ENCODE results near the gene CLRN2.
A peak's percentile ranks its signal among the peaks of the same experiment; 100 is the strongest.
"Not testable (repeated sequence)": the region's sequence is repeated elsewhere in the genome, so short reads cannot be mapped to it uniquely, and the experiment has no call there.

The CLRN2 gene

DNA sequence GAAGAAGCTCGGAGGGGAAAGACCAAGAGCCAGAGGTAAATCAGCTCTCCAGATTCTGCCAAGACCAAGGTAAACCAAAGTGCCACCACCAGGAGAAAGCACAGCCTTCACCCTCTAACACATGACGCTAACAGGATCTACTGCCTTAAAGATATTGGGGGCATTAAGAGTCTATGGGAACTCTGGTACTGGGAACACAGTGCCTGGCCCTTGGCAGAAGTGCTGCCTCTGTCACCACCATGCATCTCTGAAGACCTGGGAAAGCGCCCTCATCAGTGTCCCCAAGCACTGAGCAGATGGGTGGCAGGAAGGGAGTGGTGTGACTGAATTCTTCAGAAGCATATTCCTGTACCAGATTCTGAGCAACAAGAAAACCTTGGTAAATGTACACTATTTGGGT lies 4.4 kb upstream of the CLRN2 start:
- no peak for DNase-seq

DNA sequence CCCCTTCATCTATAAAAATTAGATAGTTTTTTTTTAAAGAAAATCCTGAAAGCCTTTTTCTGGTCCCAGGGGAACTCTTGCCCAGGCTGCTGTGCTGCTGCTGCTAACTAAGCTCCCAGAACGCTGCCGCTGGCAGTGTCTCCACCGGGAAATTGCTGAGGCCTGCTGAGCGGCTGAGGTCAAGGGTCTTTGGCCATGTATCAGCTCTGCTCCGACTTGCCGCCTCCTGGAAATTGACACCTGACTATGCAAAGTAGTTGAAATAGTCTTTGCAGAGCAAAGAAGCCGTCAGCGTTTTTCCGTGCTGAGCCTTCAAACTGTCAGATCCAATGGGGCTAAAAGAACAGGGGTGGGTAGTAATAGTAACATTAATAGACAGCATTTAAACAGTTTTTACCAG lies 3.9 kb upstream of the CLRN2 start:
- no peak for DNase-seq

DNA sequence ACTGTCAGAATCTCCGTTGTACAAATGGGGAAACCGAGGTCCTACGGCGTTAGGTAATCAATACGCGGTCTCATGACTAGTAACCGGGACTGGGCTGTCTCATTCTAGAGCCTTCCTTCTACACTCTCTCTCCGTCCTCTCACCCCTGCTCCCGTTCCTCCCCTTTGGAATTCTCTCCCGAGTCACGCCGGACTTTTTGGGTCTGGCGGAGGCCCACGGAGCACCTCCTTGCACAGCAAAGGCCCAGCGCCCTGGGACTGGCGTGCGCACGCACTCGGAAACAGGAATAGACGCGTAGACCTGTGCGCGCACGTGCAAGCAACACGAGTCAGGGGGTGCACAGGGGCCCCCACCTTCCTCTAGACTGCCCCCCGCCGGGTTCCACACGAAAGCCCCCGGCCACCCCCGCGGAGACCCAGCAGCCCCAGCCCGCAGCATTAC lies 3.4 kb upstream of the CLRN2 start:
- DNase-seq = peak; percentile 20

DNA sequence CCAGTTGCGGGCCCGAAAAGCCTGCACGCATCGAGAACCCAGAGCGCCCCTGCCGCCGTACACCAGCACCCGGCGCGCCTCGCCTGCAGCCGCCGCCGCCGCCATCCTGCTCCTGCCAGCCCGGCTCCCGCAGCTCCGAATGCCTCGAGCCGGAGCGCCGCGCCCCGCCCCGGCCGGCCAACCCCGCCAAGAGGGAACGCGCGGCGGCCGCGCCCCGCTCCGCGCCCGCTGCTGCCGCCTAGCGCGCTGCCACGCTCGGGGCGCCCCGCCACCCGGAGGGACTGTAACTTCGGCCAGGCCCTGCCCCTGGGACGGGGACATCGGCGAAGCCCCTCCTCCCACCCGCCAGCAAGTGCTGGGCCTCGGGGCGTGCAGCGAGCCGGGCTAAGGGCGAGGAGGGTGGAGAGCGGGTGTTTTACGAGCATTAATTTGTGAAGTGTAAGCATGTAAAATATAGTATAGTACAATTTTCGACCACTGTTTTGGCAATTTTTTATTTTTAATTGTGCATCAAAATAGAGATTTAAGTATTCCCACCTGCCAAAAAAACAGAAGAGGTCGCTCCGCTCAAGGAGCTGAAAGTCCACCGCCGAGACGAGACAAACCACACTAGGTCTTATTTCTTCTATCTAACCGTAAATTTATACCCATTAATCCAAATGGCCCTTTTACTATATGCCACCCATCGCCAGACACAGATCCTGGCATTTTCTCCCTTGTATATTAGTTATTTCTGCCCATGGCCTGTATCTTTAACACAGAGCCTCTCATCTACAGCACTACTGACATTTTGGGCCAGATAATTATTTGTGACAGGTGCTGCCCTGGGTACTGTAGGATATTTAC lies 2.8 kb upstream of the CLRN2 start, which contains the start of gene QDPR:
Gene QDPR (minus strand): TSS at position 141 of the 846 bp plus-strand sequence. CDS start 36 bp downstream, at position 105.
- peak; percentile 80 for DNase-seq

DNA sequence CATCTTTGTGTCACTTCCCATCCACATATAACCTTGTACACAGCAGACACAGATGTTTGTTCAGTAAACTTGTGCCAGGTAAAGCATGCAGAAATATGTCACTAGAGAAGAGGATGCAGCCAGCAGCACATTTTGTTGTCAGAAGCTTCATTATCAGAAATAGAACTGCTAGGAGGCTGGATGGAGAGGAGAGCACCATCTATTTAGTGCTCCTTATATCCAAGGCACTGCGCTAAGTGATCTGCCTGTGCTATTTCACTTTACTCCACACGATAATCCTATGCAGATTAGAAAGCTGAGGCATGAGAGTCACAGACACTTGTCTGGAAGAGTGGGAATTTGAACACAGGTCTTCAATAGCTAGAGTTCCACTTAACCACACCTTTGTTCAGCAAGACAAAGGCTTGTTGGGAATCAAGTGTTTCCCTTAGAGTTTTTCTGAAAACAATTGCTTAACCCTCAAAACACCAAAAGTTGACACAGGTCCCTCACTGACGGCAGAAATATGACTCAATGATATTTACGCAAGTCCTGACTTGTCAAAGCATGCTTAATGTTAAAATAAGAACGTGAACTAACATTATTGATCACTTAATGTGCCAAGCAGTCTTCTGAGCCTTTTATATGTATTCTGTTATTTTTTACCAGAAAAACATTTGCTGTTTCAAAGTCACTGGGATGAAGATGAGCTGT lies 1.8 kb upstream of the CLRN2 start:
- DNase-seq = peak; percentile 37

DNA sequence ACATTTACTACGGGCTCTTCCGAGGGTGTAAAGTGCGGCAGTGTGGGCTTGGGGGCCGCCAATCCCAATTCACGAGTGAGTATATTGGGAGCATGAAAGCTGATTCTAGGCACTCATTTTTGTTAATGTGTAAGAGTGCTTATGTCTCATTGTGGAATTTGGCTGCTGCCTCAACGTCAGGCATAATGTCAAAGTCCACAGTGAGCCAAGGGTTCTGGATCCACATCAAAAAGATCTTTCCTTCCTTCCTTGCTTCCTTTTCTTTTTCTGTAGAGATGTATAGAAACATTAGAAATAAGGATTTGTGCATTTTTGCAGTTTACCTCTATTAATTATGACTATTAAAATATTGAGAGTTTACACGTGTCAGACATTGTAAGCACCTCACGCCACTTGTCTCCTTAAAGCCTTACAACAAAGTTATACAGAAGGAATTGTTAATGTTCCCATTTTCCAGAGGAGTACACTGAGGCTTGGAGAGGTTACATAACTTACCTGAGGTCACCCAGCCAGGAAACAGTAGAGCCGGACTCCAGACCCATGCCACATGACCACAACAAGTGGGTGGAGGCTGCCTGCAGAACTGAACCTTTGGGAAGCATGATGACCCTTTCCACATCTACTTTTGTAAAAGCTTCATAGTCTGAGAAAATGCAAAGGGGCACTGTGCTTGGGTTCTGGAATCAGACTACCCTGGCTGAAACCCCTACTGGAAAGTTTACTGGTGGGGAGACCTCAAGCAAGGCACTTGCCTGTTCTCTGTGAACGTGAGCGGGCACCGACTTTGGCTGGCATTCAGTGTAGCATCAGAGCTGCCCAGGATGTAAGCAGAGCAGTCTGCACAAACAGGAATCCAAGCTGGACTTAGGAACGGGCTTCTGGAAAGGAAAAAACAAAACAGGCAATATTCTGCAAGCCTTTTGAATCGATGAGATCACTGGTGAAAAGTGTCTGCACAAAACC lies 761 bp downstream of the CLRN2 start:
- DNase-seq = no peak

DNA sequence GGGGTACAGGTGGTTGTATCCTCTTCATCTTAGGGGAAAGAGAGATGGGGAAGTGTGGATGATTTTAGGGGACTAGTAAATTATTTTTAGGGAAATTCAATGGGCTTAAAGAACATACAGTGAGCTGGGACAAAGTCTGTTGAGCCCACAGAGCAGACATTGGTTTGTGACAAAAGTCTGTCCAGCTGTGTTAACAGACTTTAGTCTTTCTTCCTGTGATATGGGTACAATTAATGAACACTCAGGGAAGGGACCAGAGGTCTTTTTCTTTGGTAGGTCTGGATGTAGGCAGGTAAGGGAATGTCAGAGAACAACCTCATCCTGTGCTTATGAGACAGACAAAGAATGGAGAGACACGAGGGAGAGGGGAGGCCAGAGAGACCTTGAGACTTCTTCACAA lies 2.0 kb downstream of the CLRN2 start:
- DNase-seq = no peak

DNA sequence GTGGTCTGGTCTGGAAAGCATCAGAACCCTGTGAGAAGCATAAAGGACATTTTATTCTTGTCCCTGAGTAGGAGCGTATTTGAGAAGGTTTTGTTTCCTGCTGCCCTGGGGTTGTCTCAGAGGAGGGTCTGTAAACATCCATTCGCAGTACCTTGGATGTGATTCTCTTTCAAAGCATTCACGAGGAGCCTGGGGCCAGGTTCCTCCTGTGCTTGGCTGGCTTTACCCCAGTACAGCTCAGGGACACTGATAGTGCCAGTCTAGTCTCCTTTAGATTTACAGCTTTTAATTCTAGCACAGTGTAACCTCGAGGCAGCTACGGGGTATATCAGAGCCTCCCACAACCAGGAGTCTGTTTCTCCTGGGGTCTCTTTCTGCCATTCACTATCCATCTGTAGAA lies 2.7 kb downstream of the CLRN2 start:
- DNase-seq = no peak

DNA sequence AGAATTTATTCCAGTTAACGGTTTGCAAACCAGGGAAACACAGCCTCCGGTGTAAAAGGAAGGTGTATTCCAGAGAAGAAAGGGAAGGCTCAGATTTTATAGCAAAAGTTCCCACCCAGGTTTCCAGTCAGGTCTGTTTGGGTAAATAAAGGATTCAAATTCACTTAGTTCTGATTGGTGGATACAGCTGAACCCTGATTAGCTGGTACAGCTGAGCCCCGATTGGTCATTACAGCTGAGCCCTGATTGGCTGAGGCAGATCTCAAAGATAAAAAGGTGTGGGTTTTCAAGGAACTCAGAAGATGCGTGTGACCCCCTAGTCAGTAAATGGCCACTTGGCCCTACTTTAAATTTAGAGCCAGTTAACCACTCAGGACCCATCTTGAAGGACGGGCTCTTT lies 6.6 kb downstream of the CLRN2 start:
- no peak for DNase-seq

DNA sequence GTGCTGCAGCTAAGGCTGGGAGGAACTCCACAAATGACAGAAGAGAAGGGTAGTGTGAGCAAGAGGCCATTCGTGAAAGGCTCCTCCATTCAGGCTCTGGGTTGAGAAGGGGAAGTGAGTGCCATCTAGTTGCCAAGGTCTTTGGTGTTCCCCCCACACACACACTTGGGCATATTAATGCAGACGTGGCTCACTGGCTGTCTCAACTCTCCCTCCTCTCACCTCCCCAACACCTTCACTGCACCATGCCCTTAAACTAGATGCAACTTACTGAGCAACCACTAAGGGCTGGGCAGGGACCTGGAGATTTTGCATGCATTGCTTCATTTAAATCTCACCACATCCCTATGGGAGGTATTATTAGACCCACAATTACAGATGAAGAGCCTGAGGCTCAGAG lies 8.7 kb downstream of the CLRN2 start:
- DNase-seq = no peak

DNA sequence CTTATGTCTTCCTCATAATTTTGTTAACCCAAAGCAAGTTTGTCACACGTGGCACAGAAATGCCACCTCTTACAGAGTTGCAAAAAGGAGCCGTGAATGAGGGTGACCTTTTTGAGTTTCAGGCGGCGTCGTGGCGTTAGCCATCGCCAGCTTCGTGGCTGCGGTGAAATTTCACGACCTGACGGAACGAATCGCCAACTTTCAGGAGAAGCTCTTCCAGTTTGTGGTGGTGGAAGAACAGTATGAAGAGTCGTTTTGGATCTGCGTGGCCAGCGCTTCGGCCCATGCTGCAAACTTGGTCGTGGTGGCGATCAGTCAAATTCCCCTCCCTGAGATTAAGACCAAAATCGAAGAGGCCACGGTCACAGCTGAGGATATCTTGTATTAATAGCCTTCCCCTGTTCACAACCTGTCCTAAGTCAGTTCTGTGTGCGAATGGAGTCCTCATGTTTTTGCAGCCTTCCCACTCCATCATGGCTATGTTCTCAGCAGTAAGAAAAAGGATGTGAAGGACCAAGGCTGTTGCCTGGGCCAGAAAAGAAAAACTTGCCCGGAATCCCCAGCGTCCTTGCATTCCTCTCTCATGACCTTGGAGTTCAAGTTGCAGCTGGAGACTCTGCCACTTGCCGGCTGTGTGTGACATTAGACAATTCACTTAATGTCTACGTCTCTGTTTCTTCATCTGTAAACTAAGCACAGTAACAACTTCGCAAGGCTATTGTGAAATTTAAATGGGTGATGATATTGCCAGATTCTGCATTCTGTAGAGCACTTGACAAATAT lies 11.9 kb downstream of the CLRN2 start:
- DNase-seq = no peak

DNA sequence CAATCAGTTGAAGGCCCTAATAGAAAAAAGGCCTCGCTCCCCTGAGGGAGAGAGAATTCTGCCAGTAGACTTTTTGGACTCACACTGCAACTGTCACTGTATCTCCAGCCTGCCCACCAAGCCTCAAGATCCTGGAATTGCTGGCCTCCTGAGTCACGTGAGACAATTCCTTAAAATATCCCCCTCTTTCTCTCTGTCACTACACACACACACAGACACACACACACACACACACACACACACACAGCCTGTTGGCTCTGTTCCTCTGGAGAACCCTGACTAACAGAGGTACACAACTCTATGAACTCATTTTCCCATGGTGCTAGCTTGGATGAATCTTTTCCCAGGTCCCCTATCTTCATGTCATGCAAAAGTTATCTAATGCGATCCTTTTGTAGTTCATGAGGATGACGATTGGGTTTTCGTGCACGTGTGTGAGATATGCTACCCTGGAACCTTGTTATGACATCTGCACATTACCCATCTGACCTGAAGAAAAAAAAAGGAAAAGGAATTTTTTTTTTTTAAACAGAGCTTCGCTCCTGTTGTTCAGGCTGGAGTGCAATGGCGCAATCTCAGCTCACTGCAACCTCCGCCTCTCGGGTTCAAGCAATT lies 13.7 kb downstream of the CLRN2 start:
- DNase-seq = no peak

DNA sequence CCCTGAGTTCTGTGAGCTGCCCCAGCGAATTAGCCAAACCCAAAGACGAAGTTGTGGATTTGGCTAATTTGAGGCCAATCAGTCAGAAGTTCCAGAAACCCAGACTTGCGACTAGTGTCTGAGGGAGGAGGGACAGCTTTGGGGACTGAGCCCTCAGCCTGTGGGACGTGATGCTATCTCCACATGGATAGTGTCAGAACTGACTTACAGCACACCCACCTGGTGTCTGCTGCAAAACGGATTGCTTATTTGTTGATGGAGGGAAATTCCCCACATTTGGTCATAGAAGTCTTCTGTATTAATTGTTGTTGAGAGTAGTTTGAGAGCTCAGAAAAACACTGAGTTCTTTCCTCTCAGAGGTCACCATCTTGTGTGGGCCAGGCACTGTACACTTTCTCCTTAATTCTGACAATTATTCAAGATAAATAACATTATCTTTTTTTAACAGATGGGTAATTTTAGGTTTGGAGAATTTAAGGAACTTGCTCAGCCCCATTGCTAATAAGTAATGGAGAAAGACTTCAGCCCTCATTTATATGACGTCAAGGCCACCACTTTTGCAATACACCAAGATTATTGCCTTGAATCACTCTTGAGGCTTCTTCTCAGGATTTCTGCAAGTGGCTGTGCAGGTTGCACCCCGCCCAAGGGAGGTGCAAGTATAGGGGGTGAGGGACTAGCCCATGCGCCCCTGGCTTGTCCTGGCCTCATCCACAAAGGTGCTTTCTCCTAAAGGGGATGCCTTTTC lies 16.7 kb downstream of the CLRN2 start:
- peak; percentile 84 for DNase-seq

DNA sequence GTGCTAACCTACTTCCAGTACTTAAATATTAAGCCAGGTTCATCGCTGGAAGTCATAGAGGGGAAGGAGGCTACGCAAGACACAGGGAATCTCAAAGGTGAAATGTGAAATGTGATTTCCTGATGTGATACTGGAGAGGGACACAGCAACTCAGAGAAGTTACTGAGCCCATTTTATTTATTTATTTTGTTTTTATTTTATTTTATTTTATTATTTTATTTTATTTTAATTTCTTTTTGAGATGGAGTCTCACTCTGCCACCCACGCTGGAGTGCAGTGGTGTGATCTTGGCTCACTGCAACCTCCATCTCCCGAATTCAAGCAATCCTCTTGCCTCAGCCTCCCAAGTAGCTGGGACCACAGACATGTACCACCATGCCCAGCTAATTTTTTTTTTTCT lies 19.7 kb downstream of the CLRN2 start:
- DNase-seq = no peak

DNA sequence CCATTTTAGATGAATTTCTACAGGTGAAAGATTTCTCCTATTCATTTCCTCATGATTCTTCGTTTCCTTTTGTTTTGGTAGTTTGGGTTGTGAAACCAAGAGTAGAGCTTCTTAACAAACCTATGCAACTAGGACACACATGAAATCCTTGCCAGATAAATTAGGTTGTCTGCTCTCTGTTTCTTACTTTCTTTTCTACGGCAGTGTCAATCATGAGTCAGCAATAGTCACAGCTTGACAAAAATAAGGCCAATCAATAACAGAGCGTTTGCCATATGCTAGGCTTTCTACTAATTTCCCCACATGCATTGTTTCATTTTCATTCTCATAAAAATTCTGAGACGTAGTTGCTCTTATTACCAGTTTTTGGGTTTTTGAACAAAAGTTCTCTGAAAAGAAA lies 20.3 kb downstream of the CLRN2 start:
- no peak for DNase-seq

DNA sequence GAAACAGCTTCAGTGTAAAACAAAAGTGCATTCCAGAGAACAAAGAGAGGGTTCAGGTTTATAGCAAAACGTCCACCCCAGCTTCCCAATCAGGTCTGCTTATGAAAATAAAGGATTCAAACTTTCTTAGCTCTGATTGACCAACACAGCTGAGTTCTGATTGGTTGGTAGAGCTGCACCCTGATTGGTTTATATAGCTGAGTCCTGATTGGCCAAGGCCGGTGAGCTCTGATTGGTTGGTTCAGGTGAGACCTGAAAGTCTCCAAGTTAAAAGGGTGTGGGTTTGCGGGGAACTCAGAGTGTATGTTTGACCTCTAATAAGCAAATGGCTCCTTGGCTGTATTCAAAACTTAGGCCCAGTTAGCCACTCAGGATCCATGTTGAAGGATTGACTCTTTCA lies 20.9 kb downstream of the CLRN2 start:
- no peak for DNase-seq

DNA sequence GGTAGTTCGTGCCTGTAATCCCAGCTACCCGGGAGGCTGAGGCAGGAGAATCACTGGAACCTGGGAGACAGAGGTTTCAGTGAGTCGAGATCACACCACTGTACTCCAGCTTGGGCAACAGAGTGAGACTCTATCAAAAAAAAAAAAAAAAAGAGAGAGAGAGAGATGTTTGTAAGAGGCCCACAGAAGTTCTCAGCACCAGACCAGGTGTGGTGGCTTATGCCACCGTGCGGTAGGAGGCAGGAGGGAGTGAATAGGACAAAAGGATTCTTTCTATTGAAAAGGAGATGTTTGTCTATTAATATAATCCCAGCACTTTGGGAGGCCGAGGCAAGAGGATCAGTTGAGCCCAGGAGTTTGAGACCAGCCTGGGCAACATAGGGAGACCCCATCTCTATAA lies 22.1 kb downstream of the CLRN2 start:
- not testable (repeated sequence) for DNase-seq

DNA sequence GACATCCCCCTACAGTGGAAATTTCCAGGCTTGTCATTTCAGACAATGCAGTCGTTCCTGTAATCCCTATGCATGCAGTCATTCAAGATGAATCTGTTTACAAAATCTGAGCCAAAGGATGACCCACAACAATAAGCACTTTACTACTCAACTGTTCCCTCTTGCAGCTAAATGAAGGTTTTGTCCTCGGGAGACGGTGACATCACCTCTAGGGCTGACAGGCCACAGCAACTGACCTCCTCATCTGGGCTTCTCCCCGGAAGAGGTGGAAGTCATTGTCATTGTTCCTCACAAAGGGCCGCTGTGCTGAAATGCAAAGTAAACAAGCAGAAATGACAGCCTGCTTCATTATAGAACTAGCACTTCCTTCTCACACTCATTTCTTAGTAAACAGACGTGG lies 29.2 kb downstream of the CLRN2 start:
- DNase-seq = peak; percentile 88

DNA sequence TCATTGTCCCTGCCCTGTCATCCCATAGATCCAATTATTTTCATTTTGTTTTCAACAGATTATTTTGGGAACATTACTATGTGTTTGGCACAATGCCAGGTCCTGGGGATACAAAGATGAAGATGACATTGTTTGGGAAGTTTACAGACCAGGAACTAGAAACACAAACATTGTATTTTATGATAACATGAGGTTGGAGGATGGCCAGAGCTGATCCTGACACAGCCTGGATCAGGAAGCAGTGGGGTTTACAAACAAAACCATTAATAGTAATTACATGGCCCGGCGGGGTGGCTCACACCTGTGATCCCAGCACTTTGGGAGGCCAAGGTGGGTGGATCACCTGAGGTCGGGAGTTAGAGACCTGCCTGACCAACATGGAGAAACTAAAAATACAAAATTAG lies 29.9 kb downstream of the CLRN2 start:
- no peak for DNase-seq

DNA sequence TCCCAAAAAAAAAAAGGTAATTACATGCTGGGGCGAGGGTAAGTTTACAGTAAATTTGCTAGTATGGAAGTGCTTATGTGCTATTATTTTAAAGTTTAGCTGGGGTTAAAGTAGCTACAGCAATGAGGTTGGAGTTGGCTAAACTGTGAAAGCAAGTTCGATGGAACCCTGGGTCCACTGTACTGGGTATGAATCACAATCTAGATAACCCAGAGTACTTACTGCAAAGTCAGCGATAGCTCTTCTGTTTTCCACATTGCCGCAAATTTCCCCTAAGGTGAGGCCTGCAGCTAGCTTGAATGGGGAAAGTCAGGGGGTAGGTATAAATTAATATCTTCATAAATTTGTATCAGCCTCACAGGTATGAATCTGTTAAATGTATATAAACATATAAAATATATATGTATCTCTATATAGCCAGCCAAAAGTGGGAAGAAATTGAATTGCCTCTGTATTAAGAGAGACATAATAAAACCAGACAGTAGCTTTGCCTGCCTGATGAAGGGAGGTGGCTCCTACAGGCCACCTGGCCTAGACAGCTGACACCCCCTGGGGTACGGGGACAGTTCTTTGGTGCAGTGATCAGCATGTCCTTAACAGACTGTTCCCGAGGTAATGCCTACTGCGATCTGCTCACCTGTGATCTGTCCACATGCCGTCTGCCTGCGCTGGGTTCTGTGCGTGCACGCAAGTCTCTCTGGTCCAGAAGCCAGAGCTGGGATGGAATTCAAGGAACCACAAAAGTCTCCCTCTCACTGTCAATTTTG lies 30.6 kb downstream of the CLRN2 start:
- DNase-seq = no peak

All from inflammatory macrophage treated with lipopolysaccharide for 4 hours (primary cell).